H1 (cell line): ENCODE measurements around the gene CCDC197. TPM values are rescaled to one million over a fixed set of nuclear protein-coding genes. Genes with fewer than 3 reads are reported as not detected.

Source experiments
- ASH2L ChIP-seq: fragments of 200-600, 300-600 bp; sonication (generic); IDR thresholded peaks from one replicate; pipeline ENCODE4 v1.7.1; 2017; ENCODE audit warnings: low read length
- KDM1A ChIP-seq: fragments of 200-600, 300-600 bp; sonication (generic); IDR thresholded peaks from 2 replicates; pipeline ENCODE4 v1.7.1; 2016; ENCODE audit warnings: mild to moderate bottlenecking, low read length, borderline replicate concordance
- polyA plus RNA-seq, 7 experiments: library from polyadenylated mRNA; depleted of rRNA in 3 of 7; stranded (reverse) in 5 of 7; unstranded in 2 of 7; fragments of >200 nt in 5 of 7; fragments of 200-250 nt in 2 of 7; gene quantifications; 1 replicate in 5 of 7; 2 replicates in 1 of 7; 4 replicates in 1 of 7; pipeline versions ENCODE4 v1.2.1 to v1.2.3, GENCODE V29; 2011 to 2013; ENCODE audit warnings: missing spikeins in 2 of 7, mixed read lengths in 2 of 7
- total RNA-seq: library from RNA; stranded (reverse); fragmentation: NEBNext Ultra II Directional; extraction: Animal tissue kit (Norgen Biotek cat#: 25700); gene quantifications from 2 replicates; pipeline ENCODE4 v1.2.1, GENCODE V29; 2021

The CCDC197 gene
- total and polyA plus RNA-seq, 2 of the 8 experiments (the other 6 are each of a cell fraction or from before 2014, with no cell fraction given): not detected

- TF ChIP-seq KDM1A (no peak), ASH2L (no peak)
These were observed 32.2 kb upstream of the CCDC197 start (continued) for GRCh38 chr14:93964820-93965286.
